A549 (cell line): ENCODE measurements around the gene SH3BP5. TPM values are rescaled to one million over a fixed set of nuclear protein-coding genes. Genes with fewer than 3 reads are reported as not detected.

ENCODE experiments used
- ATAC-seq, 2 experiments: fragments of 200-7000 bp in 1 of 2; fragments of >200 bp in 1 of 2; cut with Nextera tagmentation in 1 of 2; cut with Tn5 transposase in 1 of 2; 3 replicates each; pipeline versions ENCODE4 v1.8.0 to v1.9.1; 2018 to 2020; ENCODE audit warnings: mild to moderate bottlenecking in 1 of 2, moderate library complexity in 1 of 2
- CTCF ChIA-PET: fragments of 300-600 bp; sonication (Branson Sonifier 250); formaldehyde crosslinking; extraction: SDS; loops from one replicate; lab custom pipeline; 2021; ENCODE audit warnings: antibody characterized with exemption, inconsistent platforms; lab: Yijun Ruan, JAX
- POLR2A ChIA-PET: fragments of 350-600 bp; formaldehyde crosslinking; extraction: SDS; loops from one replicate; lab custom pipeline; 2021; ENCODE audit warnings: antibody characterized with exemption, inconsistent platforms; lab: Yijun Ruan, JAX
- DNase-seq, 2 experiments: peaks; one replicate each; pipeline versions ENCODE4 v3.0.0 to v3.0.0-alpha.2; 2011 to 2016; ENCODE audit warnings: low read depth in 1 of 2, low spot score in 1 of 2
- FAIRE-seq: peaks from 2 replicates; lab custom pipeline; 2011; peaks lifted over from hg19 to GRCh38; lab: Jason Lieb, UNC
- H3K27ac ChIP-seq, 2 experiments: fragments of >200 bp; sonication (Bioruptor Twin); formaldehyde crosslinking; 3 replicates each; pipeline ENCODE4 v1.5.1; 2016 to 2017
- H3K4me1 ChIP-seq: fragments of >200 bp; sonication (Bioruptor Twin); formaldehyde crosslinking; 3 replicates; pipeline ENCODE4 v1.6.1; 2016
- H3K4me2 ChIP-seq: fragments of >200 bp; sonication (Bioruptor Twin); formaldehyde crosslinking; 3 replicates; pipeline ENCODE4 v1.6.1; 2016
- H3K4me3 ChIP-seq: fragments of >200 bp; sonication (Bioruptor Twin); formaldehyde crosslinking; 3 replicates; pipeline ENCODE4 v1.5.1; 2016
- H3K9me3 ChIP-seq: fragments of >200 bp; sonication (Bioruptor Twin); formaldehyde crosslinking; 3 replicates; pipeline ENCODE4 v1.6.1; 2016
- ATOH8 ChIP-seq: fragments of 250-450 bp; sonication (Bioruptor Pico); IDR thresholded peaks from 2 replicates; pipeline ENCODE4 v1.5.0; 2020; ENCODE audit warnings: low read depth, mild to moderate bottlenecking, moderate library complexity
- CBX2 ChIP-seq: fragments of 200-600 bp; sonication (generic); IDR thresholded peaks from 2 replicates; pipeline ENCODE4 v1.6.1; 2016; ENCODE audit warnings: low read depth, mild to moderate bottlenecking, borderline replicate concordance
- CBX8 ChIP-seq: fragments of 200-600 bp; sonication (generic); IDR thresholded peaks from 2 replicates; pipeline ENCODE4 v1.6.1; 2016
- CTCF ChIP-seq: fragments of >200 bp; sonication (Bioruptor Twin); formaldehyde crosslinking; IDR thresholded peaks from 3 replicates; pipeline ENCODE4 v1.5.1; 2016
- EHF ChIP-seq: fragments of 250-450 bp; sonication (Bioruptor Pico); IDR thresholded peaks from 2 replicates; pipeline ENCODE4 v1.5.0; 2020; ENCODE audit warnings: mild to moderate bottlenecking
- EHMT2 ChIP-seq: fragments of 200-600 bp; sonication (generic); IDR thresholded peaks from 2 replicates; pipeline ENCODE4 v1.6.1; 2016; ENCODE audit warnings: antibody characterized with exemption, low read depth, mild to moderate bottlenecking, moderate library complexity
- ESRRA ChIP-seq: fragments of 150-350 bp; IDR thresholded peaks from 2 replicates; pipeline ENCODE4 v1.6.1; 2014; ENCODE audit warnings: mild to moderate bottlenecking, low read length, borderline replicate concordance
- HOXA7 ChIP-seq: fragments of 250-450 bp; sonication (Bioruptor Pico); IDR thresholded peaks from 2 replicates; pipeline ENCODE4 v1.5.0; 2020; ENCODE audit warnings: mild to moderate bottlenecking, moderate library complexity
- HOXB5 ChIP-seq: fragments of 250-450 bp; sonication (Bioruptor Pico); IDR thresholded peaks from 2 replicates; pipeline ENCODE4 v1.5.0; 2020; ENCODE audit warnings: mild to moderate bottlenecking, moderate library complexity
- MAFK ChIP-seq: fragments of 450-650 bp; IDR thresholded peaks from 2 replicates; pipeline ENCODE4 v1.6.1; 2014; ENCODE audit not compliant: partially characterized antibody
- MYC ChIP-seq: IDR thresholded peaks from 2 replicates; pipeline ENCODE4 v1.6.1; 2012; ENCODE audit warnings: mild to moderate bottlenecking, inconsistent platforms, low read length, improper control_type of control experiment, borderline replicate concordance
- NPAS2 ChIP-seq: fragments of 250-450 bp; sonication (Bioruptor Pico); IDR thresholded peaks from 2 replicates; pipeline ENCODE4 v1.8.0; 2022; ENCODE audit warnings: mild to moderate bottlenecking, moderate library complexity, borderline replicate concordance
- NR3C1 ChIP-seq: fragments of >200 bp; sonication (Bioruptor Twin); formaldehyde crosslinking; IDR thresholded peaks from 3 replicates; pipeline ENCODE4 v1.6.1; 2017
- POLR2A ChIP-seq: IDR thresholded peaks from 2 replicates; pipeline ENCODE4 v1.6.1; 2012; ENCODE audit warnings: mild to moderate bottlenecking, low read length
- POLR2AphosphoS2 ChIP-seq: conservative IDR thresholded peaks from 2 replicates; pipeline ENCODE4 v1.6.1; 2012; ENCODE audit warnings: low read length, improper control_type of control experiment, inconsistent platforms
- RAD21 ChIP-seq, 2 experiments: fragments of >200 bp in 1 of 2; sonication (Bioruptor Twin) in 1 of 2; formaldehyde crosslinking in 1 of 2; IDR thresholded peaks in 1 of 2; conservative IDR thresholded peaks in 1 of 2; 2 replicates in 1 of 2; 3 replicates in 1 of 2; pipeline ENCODE4 v1.6.1; 2012 to 2018; ENCODE audit warnings: inconsistent platforms in 1 of 2
- RARB ChIP-seq: fragments of 250-450 bp; sonication (Bioruptor Pico); IDR thresholded peaks from 2 replicates; pipeline ENCODE4 v1.8.0; 2021; ENCODE audit warnings: mild to moderate bottlenecking, moderate library complexity
- TP53 ChIP-seq: fragments of 250-450 bp; sonication (Bioruptor Pico); IDR thresholded peaks from 2 replicates; pipeline ENCODE4 v1.5.0; 2021; ENCODE audit warnings: mild to moderate bottlenecking, moderate library complexity
- ZC3H11A ChIP-seq: fragments of 450-650 bp; IDR thresholded peaks from 2 replicates; pipeline ENCODE4 v1.6.1; 2014; ENCODE audit warnings: antibody characterized with exemption, mild to moderate bottlenecking
- ZNF302 ChIP-seq: fragments of 250-450 bp; sonication (Bioruptor Pico); IDR thresholded peaks from 2 replicates; pipeline ENCODE4 v1.9.0; 2021; ENCODE audit warnings: inconsistent platforms, mild to moderate bottlenecking, moderate library complexity
- WGBS: methylation state at CpG from one replicate; pipeline ENCODE4 v1.1.6; 2017; ENCODE audit errors: missing lambda C conversion rate; 5-methylcytosine and 5-hydroxymethylcytosine counted together
- polyA plus RNA-seq, 4 experiments: library from polyadenylated mRNA; depleted of rRNA in 3 of 4; stranded (reverse); fragments of >200 nt; fragmentation: RNase III in 1 of 4; extraction: RNeasy Plus Mini Kit Qiagen cat#74134 plus additional on column Dnase treatment in 1 of 4; gene quantifications; 2 replicates in 3 of 4; 3 replicates in 1 of 4; pipeline ENCODE4 v1.2.3, GENCODE V29; 2011 to 2017

The SH3BP5 gene
- polyA plus RNA-seq, 2 of the 4 experiments (the other 2 are of a cell fraction): 10.9 to 16.0 TPM

GRCh38 chr3:15255215-15255614 lies 77.2 kb downstream of the SH3BP5 start:
- no peak for ATAC-seq
- no peak overlapping the region for H3K27ac ChIP-seq
- H3K4me1 ChIP-seq: no peaks in the 10 kb centered on the region
- no peak overlapping the region for H3K4me3 ChIP-seq
- no peaks in the 10 kb centered on the region for H3K9me3 ChIP-seq
- ChIA-PET POLR2A (no interaction called here), CTCF (interaction anchor here (0.7 to 7.0 kb wide), 4 partner anchors 12 to 421 kb away, joined by 3 to 54 read pairs (median 5); no protein-coding TSS in a partner anchor)
- TF ChIP-seq ESRRA: no peak
- no peak for TF ChIP-seq NR3C1
- TF ChIP-seq CTCF: no peak
- TF ChIP-seq ATOH8 (CRISPR knock-in tag): no peak
- TF ChIP-seq MYC: no peak
- no peak for TF ChIP-seq EHF (CRISPR knock-in tag)
- 91% methylated on average over 2 of the region's 2 CpGs for WGBS
- no peak for FAIRE-seq
- H3K4me2 ChIP-seq: no peak overlapping the region
- DNase-seq: no peak

GRCh38 chr3:15253023-15253697 lies 79.2 kb downstream of the SH3BP5 start:
- ATAC-seq: no peak
- Histone ChIP-seq H3K4me2 (no peak overlapping the region), H3K4me3 (no peak overlapping the region), H3K27ac (no peak overlapping the region), H3K4me1 (no peaks in the 10 kb centered on the region), H3K9me3 (no peaks in the 10 kb centered on the region)
- DNase-seq: no peak
- ChIA-PET POLR2A (no interaction called here), CTCF (interaction anchor here (1.0 to 1.5 kb wide), 4 partner anchors 50 to 177 kb away, joined by 3 read pairs; no protein-coding TSS in a partner anchor)
- 90% methylated on average over 7 of the region's 7 CpGs for WGBS
- no peak for TF ChIP-seq RARB (CRISPR knock-in tag)
- no peak for TF ChIP-seq CBX2
- TF ChIP-seq HOXA7 (CRISPR knock-in tag): no peak
- no peak for TF ChIP-seq ZC3H11A
- TF ChIP-seq POLR2AphosphoS2: no peak
- TF ChIP-seq CBX8: no peak
- TF ChIP-seq TP53: no peak
- no peak for FAIRE-seq

GRCh38 chr3:15246186-15246585 lies 86.2 kb downstream of the SH3BP5 start:
- H3K4me3 ChIP-seq: no peak overlapping the region
- H3K9me3 ChIP-seq: no peaks in the 10 kb centered on the region
- H3K4me1 ChIP-seq: no peaks in the 10 kb centered on the region
- no peak for TF ChIP-seq ZC3H11A
- no peak for TF ChIP-seq CBX2
- TF ChIP-seq MAFK: no peak
- TF ChIP-seq EHMT2: no peak
- TF ChIP-seq NPAS2 (CRISPR knock-in tag): no peak
- TF ChIP-seq HOXB5 (CRISPR knock-in tag): no peak
- no peak for TF ChIP-seq POLR2A
- TF ChIP-seq ZNF302: no peak
- TF ChIP-seq RAD21 (conservative IDR thresholded peaks at IDR 0.05 in 1 of 2, IDR thresholded peaks at IDR 0.05 in 1 of 2): no peak
- no peak for TF ChIP-seq EHF (CRISPR knock-in tag)
- no peak for TF ChIP-seq RARB (CRISPR knock-in tag)
- ChIA-PET CTCF (interaction anchor here (1.4 kb wide), 1 partner anchor 133 kb away, joined by 5 read pairs; no protein-coding TSS in a partner anchor), POLR2A (no interaction called here)
- H3K4me2 ChIP-seq: no peak overlapping the region
- H3K27ac ChIP-seq: no peak overlapping the region
- no peak for FAIRE-seq
- DNase-seq: no peak
- no peak for ATAC-seq
- 89% methylated on average over 2 of the region's 2 CpGs for WGBS
